Measurements from ENCODE around the gene RETNLB.

RETNLB gene

DNA sequence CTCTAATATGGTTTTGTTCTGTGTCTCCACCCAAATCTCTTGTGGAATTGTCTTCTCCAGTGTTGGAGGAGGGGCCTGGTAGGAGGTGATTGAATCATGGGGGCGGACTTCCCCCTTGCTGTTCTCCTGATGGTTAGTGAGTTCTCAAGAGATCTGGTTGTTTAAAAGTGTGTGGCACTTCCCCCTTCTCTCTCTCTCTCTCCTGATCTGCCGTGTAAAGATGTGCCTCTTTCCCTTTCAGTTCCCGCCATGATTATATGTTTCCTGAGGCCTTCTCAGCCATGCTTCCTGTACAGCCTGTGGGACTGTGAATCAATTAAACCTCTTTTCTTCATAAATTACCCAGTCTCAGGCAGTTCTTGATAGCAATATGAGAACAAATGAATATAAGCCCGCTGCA lies 33.1 kb downstream of the RETNLB start:
- TF ChIP-seq, protein P1, sequence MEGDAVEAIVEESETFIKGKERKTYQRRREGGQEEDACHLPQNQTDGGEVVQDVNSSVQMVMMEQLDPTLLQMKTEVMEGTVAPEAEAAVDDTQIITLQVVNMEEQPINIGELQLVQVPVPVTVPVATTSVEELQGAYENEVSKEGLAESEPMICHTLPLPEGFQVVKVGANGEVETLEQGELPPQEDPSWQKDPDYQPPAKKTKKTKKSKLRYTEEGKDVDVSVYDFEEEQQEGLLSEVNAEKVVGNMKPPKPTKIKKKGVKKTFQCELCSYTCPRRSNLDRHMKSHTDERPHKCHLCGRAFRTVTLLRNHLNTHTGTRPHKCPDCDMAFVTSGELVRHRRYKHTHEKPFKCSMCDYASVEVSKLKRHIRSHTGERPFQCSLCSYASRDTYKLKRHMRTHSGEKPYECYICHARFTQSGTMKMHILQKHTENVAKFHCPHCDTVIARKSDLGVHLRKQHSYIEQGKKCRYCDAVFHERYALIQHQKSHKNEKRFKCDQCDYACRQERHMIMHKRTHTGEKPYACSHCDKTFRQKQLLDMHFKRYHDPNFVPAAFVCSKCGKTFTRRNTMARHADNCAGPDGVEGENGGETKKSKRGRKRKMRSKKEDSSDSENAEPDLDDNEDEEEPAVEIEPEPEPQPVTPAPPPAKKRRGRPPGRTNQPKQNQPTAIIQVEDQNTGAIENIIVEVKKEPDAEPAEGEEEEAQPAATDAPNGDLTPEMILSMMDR (conservative IDR thresholded peaks at IDR 0.05): no peak
- H3K27ac ChIP-seq: no peak overlapping the region

DNA sequence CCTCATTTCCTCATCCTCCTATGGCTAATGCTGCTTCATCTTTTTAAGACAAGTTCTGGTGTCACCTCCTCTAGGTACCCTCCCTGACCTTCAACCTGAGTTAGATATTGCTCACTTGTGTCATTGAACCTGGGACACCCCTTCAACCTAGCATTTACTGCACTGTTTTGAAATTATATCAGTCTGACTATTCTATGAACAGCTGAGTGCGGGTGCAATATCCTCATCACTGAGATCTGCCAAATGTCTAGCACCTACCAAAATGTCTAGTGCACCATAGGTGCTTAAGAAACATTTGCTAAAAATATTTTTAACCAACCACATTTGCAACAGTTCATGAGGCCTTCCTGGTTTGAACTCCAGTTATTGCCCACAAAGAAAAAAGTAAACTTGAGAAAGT lies 34.5 kb downstream of the RETNLB start:
- TF ChIP-seq, protein P1 (conservative IDR thresholded peaks at IDR 0.05): no peak
- H3K27ac ChIP-seq: no peak overlapping the region

DNA sequence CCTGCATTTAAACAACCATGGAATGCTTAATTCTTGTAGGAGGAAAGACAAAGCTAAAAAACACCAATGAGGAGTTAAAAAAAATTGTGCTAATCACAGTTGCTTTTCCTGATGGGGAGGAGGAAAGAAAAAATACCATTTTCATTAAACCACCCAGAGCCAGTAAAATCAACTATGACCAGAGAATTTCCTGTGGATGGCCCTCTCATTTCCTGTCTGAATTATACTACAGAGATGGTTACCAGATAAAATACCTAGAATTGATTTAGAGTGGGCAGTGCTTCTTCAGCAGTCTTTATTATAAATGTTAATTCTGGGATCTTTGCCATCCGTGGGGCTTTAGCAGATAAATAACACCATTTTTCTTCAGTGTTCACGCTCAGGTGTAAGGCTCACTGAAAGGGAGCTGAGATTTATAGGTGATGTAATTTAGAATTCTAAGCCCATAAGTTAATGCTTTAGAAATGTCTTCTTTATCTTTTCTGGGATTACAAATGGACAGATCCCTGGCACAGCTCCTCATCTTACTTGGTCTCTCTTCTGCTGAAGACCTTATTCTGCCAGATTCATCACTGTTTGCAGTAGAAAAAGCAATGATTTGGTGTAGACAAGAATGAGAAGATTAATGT lies 37.9 kb downstream of the RETNLB start:
- H3K27ac ChIP-seq: no peak overlapping the region
- TF ChIP-seq, protein P1 (conservative IDR thresholded peaks at IDR 0.05): no peak

DNA sequence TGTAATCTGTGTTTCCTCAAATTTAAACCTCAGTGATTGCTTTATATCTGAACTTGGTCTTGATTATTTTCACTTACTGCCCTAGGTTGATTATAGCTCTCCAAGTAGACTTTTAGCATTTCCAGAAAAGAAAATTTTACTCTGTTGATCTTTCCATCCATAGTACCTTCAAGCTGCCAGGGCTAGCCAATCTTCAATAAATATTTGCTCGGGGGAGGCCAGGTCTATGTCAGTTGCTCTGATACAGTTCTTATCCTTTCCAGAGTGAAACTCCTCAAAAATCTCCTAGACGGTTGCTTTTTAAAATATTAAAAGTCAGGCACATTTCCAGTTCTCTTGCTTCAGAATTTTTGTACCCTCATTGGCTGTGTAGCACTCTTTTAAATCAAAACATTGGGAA lies 38.8 kb downstream of the RETNLB start:
- no peak overlapping the region for H3K27ac ChIP-seq

DNA sequence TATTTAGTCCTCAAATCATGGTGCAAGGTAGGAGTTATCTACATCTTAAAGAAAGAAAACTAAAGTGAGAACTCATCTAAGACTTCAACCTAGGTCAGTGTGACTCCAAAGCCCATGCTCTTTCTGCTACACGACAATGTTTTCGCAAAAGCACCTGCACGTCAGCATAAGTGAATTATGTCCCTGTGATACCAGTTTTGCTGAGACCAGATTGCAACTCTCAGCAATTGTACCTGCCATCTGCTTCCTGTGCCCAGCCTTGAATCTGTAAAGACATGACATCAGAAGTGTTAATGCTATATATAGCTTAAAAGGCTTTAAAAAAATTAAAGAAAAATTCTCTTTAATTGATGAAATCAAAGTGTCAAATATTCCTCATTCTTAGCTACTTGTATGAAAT lies 43.4 kb downstream of the RETNLB start:
- H3K27ac ChIP-seq: no peak overlapping the region
- TF ChIP-seq, protein P1 (conservative IDR thresholded peaks at IDR 0.05): no peak

More for the DNA sequence above, 38.8 kb downstream of the RETNLB start:
- TF ChIP-seq, protein P1 (conservative IDR thresholded peaks at IDR 0.05): no peak

DNA sequence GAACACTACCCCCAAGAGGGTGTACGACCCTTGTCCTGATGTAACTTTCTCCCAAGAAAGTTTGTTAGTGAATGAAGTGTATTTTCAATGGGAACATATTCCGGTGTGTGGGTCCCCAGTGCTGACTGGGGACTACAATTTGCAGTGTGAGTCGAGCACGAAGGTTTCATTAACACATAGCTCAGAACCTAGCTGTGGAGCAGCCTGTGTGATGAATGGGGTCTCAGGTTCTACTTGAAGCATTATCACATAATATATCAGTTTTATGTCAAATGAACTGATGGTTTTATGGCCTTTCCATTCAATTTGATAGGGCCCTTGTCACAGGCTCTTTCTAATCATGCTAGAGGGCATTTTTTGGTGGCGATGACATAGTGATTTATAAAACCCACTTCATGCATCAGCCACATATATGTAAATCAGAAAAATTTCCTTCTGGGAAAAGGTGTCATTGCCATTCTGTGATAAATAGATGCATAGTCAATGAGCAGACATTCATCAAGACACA lies 44.1 kb downstream of the RETNLB start:
- TF ChIP-seq, protein P1 (conservative IDR thresholded peaks at IDR 0.05): no peak
- H3K27ac ChIP-seq: no peak overlapping the region

Measured in VCaP (cell line).